Keratinocyte (primary cell): ENCODE measurements around the gene GPC5. TPM values are rescaled to one million over a fixed set of nuclear protein-coding genes. Genes with fewer than 3 reads are reported as not detected.
"Not testable (repeated sequence)": the region's sequence is repeated elsewhere in the genome, so short reads cannot be mapped to it uniquely, and the experiment has no call there.

Experiments
- DNase-seq: peaks from one replicate; pipeline ENCODE4 v3.0.0-alpha.2; 2011; ENCODE audit warnings: low read depth, missing footprints, low spot score
- FAIRE-seq: peaks from 2 replicates; lab custom pipeline; 2011; peaks lifted over from hg19 to GRCh38; lab: Jason Lieb, UNC
- H2AFZ ChIP-seq: 2 replicates; pipeline ENCODE4 v1.6.0; 2012; ENCODE audit warnings: low read length, control low read depth, inconsistent platforms; ENCODE audit not compliant: control insufficient read depth
- H3K27ac ChIP-seq: 2 replicates; pipeline ENCODE4 v1.5.1; 2011; ENCODE audit warnings: low read length; ENCODE audit not compliant: control insufficient read depth, insufficient read depth
- H3K27me3 ChIP-seq: 3 replicates; pipeline ENCODE4 v1.6.0; 2011; ENCODE audit warnings: low read length; ENCODE audit not compliant: control insufficient read depth, insufficient read depth; ENCODE audit errors: extremely low read depth
- H3K36me3 ChIP-seq, 2 experiments: 2 replicates in 1 of 2; 3 replicates in 1 of 2; pipeline ENCODE4 v1.5.1; 2011; ENCODE audit warnings: low read length in 2 of 2, mild to moderate bottlenecking in 1 of 2; ENCODE audit not compliant: control insufficient read depth in 2 of 2, insufficient read depth in 2 of 2; ENCODE audit errors: extremely low read depth in 1 of 2
- H3K4me1 ChIP-seq: 3 replicates; pipeline ENCODE4 v1.5.1; 2011; ENCODE audit warnings: low read length; ENCODE audit not compliant: control insufficient read depth, insufficient read depth; ENCODE audit errors: extremely low read depth
- H3K4me2 ChIP-seq: 3 replicates; pipeline ENCODE4 v1.6.0; 2011; ENCODE audit warnings: low read depth, low read length; ENCODE audit not compliant: control insufficient read depth, insufficient read depth; ENCODE audit errors: extremely low read depth
- H3K4me3 ChIP-seq, 3 experiments: fragments of 200-600 bp in 1 of 3; sonication (generic) in 1 of 3; 2 replicates in 2 of 3; 3 replicates in 1 of 3; pipeline ENCODE4 v1.5.1; 2011 to 2016; ENCODE audit warnings: low read length in 3 of 3, mild to moderate bottlenecking in 3 of 3, control low read depth in 2 of 3, inconsistent platforms in 1 of 3, low read depth in 1 of 3, mixed read lengths in 1 of 3, mixed run types in 1 of 3, moderate library complexity in 1 of 3; ENCODE audit not compliant: control insufficient read depth in 2 of 3, insufficient read depth in 2 of 3; ENCODE audit errors: extremely low read depth in 1 of 3
- H3K79me2 ChIP-seq: 2 replicates; pipeline ENCODE4 v1.6.0; 2012; ENCODE audit warnings: low read length; ENCODE audit not compliant: control insufficient read depth, insufficient read depth
- H3K9ac ChIP-seq: 3 replicates; pipeline ENCODE4 v1.6.0; 2011; ENCODE audit warnings: low read length; ENCODE audit not compliant: control insufficient read depth, insufficient read depth; ENCODE audit errors: extremely low read depth
- H3K9me1 ChIP-seq: 3 replicates; pipeline ENCODE4 v1.6.0; 2011; ENCODE audit warnings: low read length; ENCODE audit not compliant: control insufficient read depth, insufficient read depth; ENCODE audit errors: extremely low read depth
- H3K9me3 ChIP-seq: 2 replicates; pipeline ENCODE4 v1.5.1; 2012; ENCODE audit warnings: low read depth, low read length; ENCODE audit not compliant: control insufficient read depth
- H4K20me1 ChIP-seq: 3 replicates; pipeline ENCODE4 v1.6.0; 2011; ENCODE audit warnings: low read length; ENCODE audit not compliant: control insufficient read depth, insufficient read depth; ENCODE audit errors: extremely low read depth
- EZH2 ChIP-seq: IDR thresholded peaks from one replicate; pipeline ENCODE4 v1.6.1; 2012; ENCODE audit warnings: inconsistent platforms, mild to moderate bottlenecking, low read length, moderate library complexity
- dilution Hi-C: fragments of 300-500 bp; cut with MboI; formaldehyde crosslinking; loops from one replicate; pipeline ENCODE4 v1.7.0; 2020; ENCODE audit warnings: low sequenced_read_pairs; ENCODE audit not compliant: extremely low pct_ligation_motif_present
- polyA plus RNA-seq, 5 experiments: library from polyadenylated mRNA; depleted of rRNA in 3 of 5; stranded (reverse) in 3 of 5; stranded (forward) in 1 of 5; unstranded in 1 of 5; fragments of >200 nt; gene quantifications; 1 replicate in 1 of 5; 2 replicates in 3 of 5; 3 replicates in 1 of 5; pipeline versions ENCODE4 v1.2.1 to v1.2.3, GENCODE V29; 2011 to 2012; ENCODE audit warnings: missing spikeins in 2 of 5, low read depth in 1 of 5, low replicate concordance in 1 of 5
- TF ChIP-seq, protein P1 (sequence below), 3 experiments: IDR thresholded peaks in 1 of 3; conservative IDR thresholded peaks in 1 of 3; optimal IDR thresholded peaks in 1 of 3; 2 replicates in 2 of 3; 3 replicates in 1 of 3; pipeline versions ENCODE3 to v1.5.1; 2011; ENCODE audit warnings: low read length in 3 of 3, mild to moderate bottlenecking in 3 of 3, moderate library complexity in 2 of 3, control low read depth in 1 of 3, inconsistent platforms in 1 of 3; ENCODE audit not compliant: insufficient read depth in 2 of 3; ENCODE audit errors: extremely low read depth in 1 of 3

The GPC5 gene
- polyA plus RNA-seq, 1 donor (not counting 4 experiments of a cell fraction or from before 2014, with no cell fraction given) = 0.10 TPM

DNA sequence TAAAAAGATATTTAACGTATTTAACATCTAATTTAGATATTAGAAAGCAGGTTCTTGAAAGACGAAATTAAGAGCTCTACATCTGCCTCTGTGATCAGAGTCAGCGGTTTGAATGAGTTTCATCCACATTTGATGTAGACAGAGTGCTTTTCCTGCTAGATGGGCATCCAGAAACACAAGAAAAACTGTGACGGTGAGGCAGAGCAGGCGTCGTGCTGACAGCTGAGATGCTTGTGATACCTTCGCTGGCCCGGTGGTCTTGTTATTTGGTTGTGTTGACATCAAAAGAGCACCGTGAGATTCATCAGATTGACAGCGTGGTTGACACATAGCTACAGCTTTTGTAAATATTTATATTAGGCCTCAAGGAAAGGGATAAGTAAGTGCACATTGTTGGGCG, 399.1 kb downstream of the GPC5 start:
- no peaks in the 10 kb centered on the region for H4K20me1 ChIP-seq
- no peak for FAIRE-seq
- H2AFZ ChIP-seq = no peak overlapping the region
- DNase-seq = no peak
- no peak for TF ChIP-seq EZH2
- TF ChIP-seq, protein P1, sequence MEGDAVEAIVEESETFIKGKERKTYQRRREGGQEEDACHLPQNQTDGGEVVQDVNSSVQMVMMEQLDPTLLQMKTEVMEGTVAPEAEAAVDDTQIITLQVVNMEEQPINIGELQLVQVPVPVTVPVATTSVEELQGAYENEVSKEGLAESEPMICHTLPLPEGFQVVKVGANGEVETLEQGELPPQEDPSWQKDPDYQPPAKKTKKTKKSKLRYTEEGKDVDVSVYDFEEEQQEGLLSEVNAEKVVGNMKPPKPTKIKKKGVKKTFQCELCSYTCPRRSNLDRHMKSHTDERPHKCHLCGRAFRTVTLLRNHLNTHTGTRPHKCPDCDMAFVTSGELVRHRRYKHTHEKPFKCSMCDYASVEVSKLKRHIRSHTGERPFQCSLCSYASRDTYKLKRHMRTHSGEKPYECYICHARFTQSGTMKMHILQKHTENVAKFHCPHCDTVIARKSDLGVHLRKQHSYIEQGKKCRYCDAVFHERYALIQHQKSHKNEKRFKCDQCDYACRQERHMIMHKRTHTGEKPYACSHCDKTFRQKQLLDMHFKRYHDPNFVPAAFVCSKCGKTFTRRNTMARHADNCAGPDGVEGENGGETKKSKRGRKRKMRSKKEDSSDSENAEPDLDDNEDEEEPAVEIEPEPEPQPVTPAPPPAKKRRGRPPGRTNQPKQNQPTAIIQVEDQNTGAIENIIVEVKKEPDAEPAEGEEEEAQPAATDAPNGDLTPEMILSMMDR (optimal IDR thresholded peaks at IDR 0.05 in 1 of 3, IDR thresholded peaks at IDR 0.05 in 1 of 3, conservative IDR thresholded peaks at IDR 0.05 in 1 of 3; ENCODE audit: extremely low read depth in 1 of 3, insufficient read depth in 2 of 3, low read length in 3 of 3) = no peak
- H3K36me3 ChIP-seq = no peaks in the 10 kb centered on the region
- no peaks in the 10 kb centered on the region for H3K27me3 ChIP-seq
- H3K9ac ChIP-seq = no peak overlapping the region
- no peaks in the 10 kb centered on the region for H3K9me3 ChIP-seq
- no peak overlapping the region for H3K27ac ChIP-seq
- H3K4me3 ChIP-seq = no peak overlapping the region
- H3K79me2 ChIP-seq = no peaks in the 10 kb centered on the region
- no peak overlapping the region for H3K4me2 ChIP-seq
- no peaks in the 10 kb centered on the region for H3K4me1 ChIP-seq
- dilution Hi-C loops = no loop called here
- H3K9me1 ChIP-seq = no peaks in the 10 kb centered on the region

DNA sequence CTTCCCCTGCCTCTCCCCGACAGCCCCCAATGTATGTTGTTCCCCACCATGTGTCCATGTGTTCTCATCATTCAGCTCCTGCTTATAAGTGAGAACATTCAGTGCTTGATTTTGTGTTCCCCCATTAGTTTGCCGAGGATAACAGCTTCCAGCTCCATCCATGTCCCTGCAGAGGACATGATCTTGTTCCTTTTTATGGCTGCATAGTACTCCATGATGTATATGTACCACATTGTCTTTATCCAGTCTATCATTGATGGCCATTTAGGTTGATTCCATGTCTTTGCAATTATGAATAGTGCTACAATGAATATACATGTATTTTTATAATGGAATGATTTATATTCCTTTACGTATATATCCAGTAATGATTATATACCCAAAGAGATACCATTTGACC, 399.9 kb downstream of the GPC5 start:
- H3K79me2 ChIP-seq, H3K27me3 ChIP-seq, H4K20me1 ChIP-seq, H2AFZ ChIP-seq, H3K36me3 ChIP-seq, H3K9me3 ChIP-seq, H3K4me2 ChIP-seq, H3K4me3 ChIP-seq, H3K4me1 ChIP-seq, dilution Hi-C loops, FAIRE-seq, H3K9me1 ChIP-seq, H3K9ac ChIP-seq, DNase-seq, H3K27ac ChIP-seq: not testable (repeated sequence)

DNA sequence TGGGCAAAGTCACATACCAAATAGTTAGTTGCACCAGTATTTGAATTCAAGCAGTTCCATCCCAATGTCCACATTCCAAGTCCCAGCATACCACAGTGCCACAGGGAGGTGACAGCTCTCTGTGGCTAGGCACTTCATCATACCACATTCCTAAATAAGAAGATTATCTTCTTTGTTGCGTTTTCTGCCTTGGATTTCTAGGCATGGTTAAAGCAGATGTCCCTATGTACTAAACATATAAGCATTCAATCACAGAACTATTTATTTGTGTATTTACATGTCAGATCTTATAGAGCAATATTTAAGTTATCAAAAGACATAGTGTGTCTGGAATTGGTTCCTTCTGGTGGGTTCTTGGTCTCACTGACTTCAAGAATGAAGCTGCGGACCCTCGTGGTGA, 403.4 kb downstream of the GPC5 start:
- H3K4me3 ChIP-seq, dilution Hi-C loops, H3K9me1 ChIP-seq, H2AFZ ChIP-seq, H4K20me1 ChIP-seq, H3K36me3 ChIP-seq, H3K79me2 ChIP-seq, FAIRE-seq, H3K9ac ChIP-seq, H3K4me2 ChIP-seq, H3K4me1 ChIP-seq, H3K27me3 ChIP-seq, H3K27ac ChIP-seq, DNase-seq, H3K9me3 ChIP-seq: not testable (repeated sequence)
